HCT116 (cell line): ENCODE data around the gene PHF21B. TPM values are rescaled to one million over a fixed set of nuclear protein-coding genes. Genes with fewer than 3 reads are reported as not detected.

Experiments
- ATAC-seq: fragments of 200-7000 bp; cut with Tn5 transposase; 2 replicates; pipeline ENCODE4 v1.9.1; 2020; ENCODE audit warnings: mild to moderate bottlenecking, moderate library complexity
- BruUV-seq: library from RNA; stranded (reverse); fragments of 400-500 nt; replicated peaks from 2 replicates; lab custom pipeline; 2021; lab: Mats Ljungman, UMichigan
- CTCF ChIA-PET: fragments of 300-600 bp; sonication (Branson Sonifier 250); formaldehyde crosslinking; loops from one replicate; lab custom pipeline; 2021; ENCODE audit warnings: antibody characterized with exemption; lab: Charles Lee
- POLR2A ChIA-PET: fragments of 300-600, 350-600 bp; sonication (Branson Sonifier 250); formaldehyde crosslinking; loops from one replicate; lab custom pipeline; 2021; ENCODE audit warnings: antibody characterized with exemption; lab: Charles Lee
- RAD21 ChIA-PET, 2 experiments: fragments of 300-600 bp; sonication (Branson Sonifier 250); formaldehyde crosslinking; loops; one replicate each; lab custom pipeline; 2023; ENCODE audit warnings: low total read pairs in 2 of 2; ENCODE audit not compliant: uncharacterized antibody in 2 of 2, unreplicated experiment in 2 of 2, low non-redundant PET in 1 of 2; lab: Charles Lee
- DNase-seq: peaks from one replicate; pipeline ENCODE4 v3.0.0-alpha.2; 2010; ENCODE audit warnings: low read depth, low spot score
- H2AFZ ChIP-seq: fragments of 200-600 bp; shearing (Covaris generic), sonication (generic); 2 replicates; pipeline ENCODE4 v1.6.1; 2017; ENCODE audit warnings: low read depth, mixed run types, mixed read lengths, antibody characterized with exemption, low read length; ENCODE audit not compliant: poor library complexity, severe bottlenecking
- H3K27ac ChIP-seq: 2 replicates; pipeline ENCODE4 v1.5.1; 2012; ENCODE audit warnings: low read depth, low read length
- H3K27me3 ChIP-seq: fragments of 200-600 bp; sonication (generic); 2 replicates; pipeline ENCODE4 v1.6.1; 2016; ENCODE audit warnings: mixed run types, low read length, mixed read lengths; ENCODE audit not compliant: insufficient read depth
- H3K36me3 ChIP-seq, 2 experiments: fragments of 200-500 bp in 1 of 2; fragments of 200-600 bp in 1 of 2; sonication (Bioruptor generic) in 1 of 2; sonication (generic) in 1 of 2; 2 replicates each; pipeline versions ENCODE4 v1.5.1 to v1.6.1; 2014 to 2016; ENCODE audit warnings: low read length in 2 of 2, inconsistent platforms in 1 of 2, mixed read lengths in 1 of 2, mixed run types in 1 of 2; ENCODE audit not compliant: insufficient read depth in 2 of 2, control insufficient read depth in 1 of 2
- H3K4me1 ChIP-seq, 2 experiments: fragments of 200-600 bp in 1 of 2; sonication (generic) in 1 of 2; 2 replicates each; pipeline versions ENCODE4 v1.5.1 to v1.6.1; 2012 to 2017; ENCODE audit warnings: low read length in 2 of 2, inconsistent platforms in 1 of 2, mild to moderate bottlenecking in 1 of 2, mixed read lengths in 1 of 2, mixed run types in 1 of 2, moderate library complexity in 1 of 2; ENCODE audit not compliant: insufficient read depth in 2 of 2, control insufficient read depth in 1 of 2
- H3K4me2 ChIP-seq: fragments of 200-600 bp; sonication (generic); 2 replicates; pipeline ENCODE4 v1.6.1; 2017; ENCODE audit warnings: mixed run types, low read length, mixed read lengths
- H3K4me3 ChIP-seq, 2 experiments: fragments of 200-600 bp in 1 of 2; sonication (generic) in 1 of 2; replicated peaks in 1 of 2; 2 replicates each; pipeline ENCODE4 v1.5.1; 2011 to 2016; ENCODE audit warnings: low read length in 2 of 2, control low read depth in 1 of 2, low read depth in 1 of 2, mild to moderate bottlenecking in 1 of 2, mixed read lengths in 1 of 2, mixed run types in 1 of 2
- H3K79me2 ChIP-seq: fragments of 200-600 bp; sonication (generic); 2 replicates; pipeline ENCODE4 v1.6.1; 2017; ENCODE audit warnings: mild to moderate bottlenecking, mixed run types, low read length, moderate library complexity, mixed read lengths; ENCODE audit not compliant: insufficient read depth
- H3K9ac ChIP-seq: fragments of 200-600 bp; sonication (generic); 2 replicates; pipeline ENCODE4 v1.6.1; 2016; ENCODE audit warnings: low read length, mixed read lengths
- H3K9me2 ChIP-seq: fragments of 200-600 bp; sonication (generic), shearing (Covaris generic); 2 replicates; pipeline ENCODE4 v1.6.1; 2017; ENCODE audit warnings: mixed run types, mild to moderate bottlenecking, moderate library complexity; ENCODE audit not compliant: insufficient read depth
- H3K9me3 ChIP-seq, 2 experiments: fragments of 200-500 bp in 1 of 2; fragments of 200-600 bp in 1 of 2; sonication (Bioruptor generic) in 1 of 2; sonication (generic) in 1 of 2; 2 replicates each; pipeline ENCODE4 v1.6.1; 2014 to 2017; ENCODE audit warnings: low read length in 2 of 2, mixed read lengths in 2 of 2, inconsistent platforms in 1 of 2, low read depth in 1 of 2, mild to moderate bottlenecking in 1 of 2, mixed run types in 1 of 2, moderate library complexity in 1 of 2; ENCODE audit not compliant: control insufficient read depth in 1 of 2, insufficient read depth in 1 of 2
- H4K20me1 ChIP-seq: fragments of 200-600 bp; sonication (generic), shearing (Covaris generic); 2 replicates; pipeline ENCODE4 v1.6.1; 2017; ENCODE audit warnings: mixed run types, mild to moderate bottlenecking, moderate library complexity; ENCODE audit not compliant: insufficient read depth
- CBX3 ChIP-seq: IDR thresholded peaks from 2 replicates; pipeline ENCODE4 v1.6.1; 2012; ENCODE audit warnings: low read depth
- EGR1 ChIP-seq: IDR thresholded peaks from 2 replicates; pipeline ENCODE4 v1.6.1; 2012; ENCODE audit warnings: low read depth
- ELF1 ChIP-seq: IDR thresholded peaks from 2 replicates; pipeline ENCODE4 v1.6.1; 2012; ENCODE audit warnings: low read depth, borderline replicate concordance
- POLR2A ChIP-seq: IDR thresholded peaks from 2 replicates; pipeline ENCODE4 v1.7.0; 2011; ENCODE audit warnings: borderline replicate concordance; ENCODE audit not compliant: insufficient read depth, insufficient read length; ENCODE audit errors: extremely low read depth
- POLR2AphosphoS5 ChIP-seq: IDR thresholded peaks from 2 replicates; pipeline ENCODE4 v1.6.1; 2011; ENCODE audit warnings: mild to moderate bottlenecking, low read depth, low read length, moderate library complexity
- SIN3A ChIP-seq: IDR thresholded peaks from 2 replicates; pipeline ENCODE4 v1.6.1; 2012; ENCODE audit warnings: low read depth
- SP1 ChIP-seq: IDR thresholded peaks from 2 replicates; pipeline ENCODE4 v1.6.1; 2012; ENCODE audit warnings: low read depth
- SRF ChIP-seq: IDR thresholded peaks from 2 replicates; pipeline ENCODE4 v1.6.1; 2012; ENCODE audit warnings: low read depth
- ZFX ChIP-seq: fragments of 450-650 bp; IDR thresholded peaks from 2 replicates; pipeline ENCODE4 v1.6.1; 2017
- ZNF274 ChIP-seq: fragments of 200-500 bp; sonication (Bioruptor generic); IDR thresholded peaks from 2 replicates; pipeline ENCODE4 v1.6.1; 2014; ENCODE audit warnings: mild to moderate bottlenecking, low read depth, low read length, inconsistent platforms
- intact Hi-C: fragments of 100-400 bp; cut with micrococcal nuclease; formaldehyde crosslinking; loops from 2 replicates; pipeline ENCODE4 v1.10.0; 2022
- total RNA-seq: library from RNA; stranded (reverse); gene quantifications from one replicate; pipeline ENCODE4 v1.2.1, GENCODE V29; 2021; ENCODE audit not compliant: unreplicated experiment
- TF ChIP-seq, protein P1 (sequence below): IDR thresholded peaks from 2 replicates; pipeline ENCODE4 v1.6.1; 2011; ENCODE audit warnings: mild to moderate bottlenecking, low read length, moderate library complexity; ENCODE audit not compliant: insufficient replicate concordance; ENCODE audit errors: extremely low read depth
- TF ChIP-seq, protein P2 (sequence below), 3 experiments: fragments of 200-600 bp in 1 of 3; sonication (generic) in 1 of 3; IDR thresholded peaks in 2 of 3; conservative IDR thresholded peaks in 1 of 3; 2 replicates each; pipeline ENCODE4 v1.5.1; 2012 to 2017; ENCODE audit warnings: low read depth in 2 of 3, low read length in 2 of 3, antibody characterized with exemption in 1 of 3, borderline replicate concordance in 1 of 3, control low read depth in 1 of 3, mild to moderate bottlenecking in 1 of 3, mixed read lengths in 1 of 3, mixed run types in 1 of 3, moderate library complexity in 1 of 3; ENCODE audit not compliant: insufficient read depth in 1 of 3

PHF21B gene
- total RNA-seq, 1 experiment from 2014 or later, result not detected

DNA sequence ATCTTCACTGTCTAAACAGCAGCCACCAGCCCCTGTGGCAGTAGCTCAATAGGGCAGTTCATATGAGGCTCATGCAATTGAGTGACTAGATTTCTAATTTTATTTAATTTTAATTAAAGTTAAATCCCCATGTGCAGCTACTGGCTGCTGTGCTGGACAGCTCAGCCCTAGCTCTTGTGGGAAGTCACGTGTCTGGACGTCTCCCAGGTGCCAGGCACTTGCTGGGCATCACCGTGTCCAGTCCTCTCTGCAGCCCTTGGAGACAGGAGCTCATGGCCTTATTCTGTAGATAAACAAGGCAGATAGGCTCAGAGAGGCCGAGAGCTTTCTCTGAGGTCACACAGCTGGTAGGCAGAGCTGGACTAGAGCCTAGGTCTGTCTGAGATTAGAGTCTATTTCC, 162.4 kb downstream of the PHF21B start:
- no peak overlapping the region for H3K27ac ChIP-seq
- H3K9me2 ChIP-seq, result no peaks in the 10 kb centered on the region
- no peak overlapping the region for H3K4me3 ChIP-seq
- no peaks in the 10 kb centered on the region for H3K79me2 ChIP-seq
- no TSS peak for BruUV-seq
- H3K4me1 ChIP-seq, result no peaks in the 10 kb centered on the region
- ATAC-seq (no peak), DNase-seq (no peak)
- H4K20me1 ChIP-seq, result no peaks in the 10 kb centered on the region
- no peaks in the 10 kb centered on the region for H3K9me3 ChIP-seq
- no peaks in the 10 kb centered on the region for H3K27me3 ChIP-seq
- peaks cover 4 to 12% of the 10 kb centered on the region in 2 experiments; a peak in 3 of 4 replicates for H3K36me3 ChIP-seq
- TF ChIP-seq CBX3 (no peak), POLR2AphosphoS5 (no peak), SRF (no peak), ZFX (no peak), ZNF274 (no peak), SIN3A (no peak), EGR1 (no peak), SP1 (no peak), ELF1 (no peak), POLR2A (no peak)
- TF ChIP-seq, protein P1, sequence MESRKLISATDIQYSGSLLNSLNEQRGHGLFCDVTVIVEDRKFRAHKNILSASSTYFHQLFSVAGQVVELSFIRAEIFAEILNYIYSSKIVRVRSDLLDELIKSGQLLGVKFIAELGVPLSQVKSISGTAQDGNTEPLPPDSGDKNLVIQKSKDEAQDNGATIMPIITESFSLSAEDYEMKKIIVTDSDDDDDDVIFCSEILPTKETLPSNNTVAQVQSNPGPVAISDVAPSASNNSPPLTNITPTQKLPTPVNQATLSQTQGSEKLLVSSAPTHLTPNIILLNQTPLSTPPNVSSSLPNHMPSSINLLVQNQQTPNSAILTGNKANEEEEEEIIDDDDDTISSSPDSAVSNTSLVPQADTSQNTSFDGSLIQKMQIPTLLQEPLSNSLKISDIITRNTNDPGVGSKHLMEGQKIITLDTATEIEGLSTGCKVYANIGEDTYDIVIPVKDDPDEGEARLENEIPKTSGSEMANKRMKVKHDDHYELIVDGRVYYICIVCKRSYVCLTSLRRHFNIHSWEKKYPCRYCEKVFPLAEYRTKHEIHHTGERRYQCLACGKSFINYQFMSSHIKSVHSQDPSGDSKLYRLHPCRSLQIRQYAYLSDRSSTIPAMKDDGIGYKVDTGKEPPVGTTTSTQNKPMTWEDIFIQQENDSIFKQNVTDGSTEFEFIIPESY, result no peak
- TF ChIP-seq, protein P2, sequence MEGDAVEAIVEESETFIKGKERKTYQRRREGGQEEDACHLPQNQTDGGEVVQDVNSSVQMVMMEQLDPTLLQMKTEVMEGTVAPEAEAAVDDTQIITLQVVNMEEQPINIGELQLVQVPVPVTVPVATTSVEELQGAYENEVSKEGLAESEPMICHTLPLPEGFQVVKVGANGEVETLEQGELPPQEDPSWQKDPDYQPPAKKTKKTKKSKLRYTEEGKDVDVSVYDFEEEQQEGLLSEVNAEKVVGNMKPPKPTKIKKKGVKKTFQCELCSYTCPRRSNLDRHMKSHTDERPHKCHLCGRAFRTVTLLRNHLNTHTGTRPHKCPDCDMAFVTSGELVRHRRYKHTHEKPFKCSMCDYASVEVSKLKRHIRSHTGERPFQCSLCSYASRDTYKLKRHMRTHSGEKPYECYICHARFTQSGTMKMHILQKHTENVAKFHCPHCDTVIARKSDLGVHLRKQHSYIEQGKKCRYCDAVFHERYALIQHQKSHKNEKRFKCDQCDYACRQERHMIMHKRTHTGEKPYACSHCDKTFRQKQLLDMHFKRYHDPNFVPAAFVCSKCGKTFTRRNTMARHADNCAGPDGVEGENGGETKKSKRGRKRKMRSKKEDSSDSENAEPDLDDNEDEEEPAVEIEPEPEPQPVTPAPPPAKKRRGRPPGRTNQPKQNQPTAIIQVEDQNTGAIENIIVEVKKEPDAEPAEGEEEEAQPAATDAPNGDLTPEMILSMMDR (IDR thresholded peaks at IDR 0.05 in 2 of 3, conservative IDR thresholded peaks at IDR 0.05 in 1 of 3; ENCODE audit: borderline replicate concordance in 1 of 3, insufficient read depth in 1 of 3, low read depth in 2 of 3, low read length in 2 of 3), result no peak
- RAD21 ChIA-PET, result no interaction called here
- intact Hi-C loops, result no loop called here
- no peak overlapping the region for H3K9ac ChIP-seq
- no peak overlapping the region for H3K4me2 ChIP-seq
- CTCF ChIA-PET, result no interaction called here
- no peak overlapping the region for H2AFZ ChIP-seq
- POLR2A ChIA-PET, result no interaction called here
